Right lobe of liver (tissue), 4 donors: ENCODE data around the gene SGPP2.

Experiments used
- POLR2A ChIP-seq: fragments of 450-650 bp; IDR thresholded peaks from one replicate; pipeline ENCODE4 v1.6.1; 2017; ENCODE audit warnings: antibody characterized with exemption, mild to moderate bottlenecking
- TF ChIP-seq, protein P1 (sequence below), 4 donors: fragments of 200-600 bp in 3 of 4; fragments of 450-650 bp in 1 of 4; IDR thresholded peaks; one replicate each; pipeline versions ENCODE4 v1.5.1 to v1.8.0; 2016 to 2022; ENCODE audit warnings: antibody characterized with exemption in 4 of 4, mild to moderate bottlenecking in 2 of 4
- donor health status: DM: no; HTN: no; CAD: no.
- donor health status: DM: no; HTN: no; CAD: no.
- donor health status: DM: no; HTN: yes; CAD: no.

DNA sequence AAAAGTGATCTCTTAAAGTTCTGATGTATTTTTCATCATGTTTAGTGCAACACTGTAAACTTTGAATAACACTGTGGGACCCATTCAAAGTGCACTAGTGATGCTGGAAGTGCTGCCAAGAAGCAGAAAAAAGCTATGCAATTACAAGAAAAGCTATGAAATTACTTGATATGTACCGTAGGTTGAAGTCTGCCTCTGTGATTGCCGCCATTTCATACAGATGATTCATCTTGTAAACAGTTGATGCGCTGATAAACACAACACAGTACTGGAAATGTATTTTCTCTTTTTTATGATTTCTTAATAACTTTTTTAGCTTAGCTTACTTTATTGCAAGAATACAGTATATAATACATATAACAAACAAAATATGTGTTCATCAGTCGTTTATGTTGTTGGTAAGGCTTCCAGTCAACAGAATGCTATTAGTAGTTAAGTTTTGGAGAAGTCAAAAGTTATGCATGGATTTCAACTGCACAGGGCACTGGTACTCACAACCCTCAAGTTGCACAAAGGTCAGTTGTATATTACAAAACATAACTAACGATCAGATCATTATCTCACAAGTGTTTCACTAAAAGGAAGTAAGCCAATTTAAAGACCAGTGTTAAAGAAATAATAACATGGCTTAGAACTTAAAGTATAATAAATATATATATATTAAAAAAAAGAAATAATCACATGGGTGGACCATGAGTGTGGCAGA lies 82.0 kb downstream of the SGPP2 start:
- TF ChIP-seq, protein P1, sequence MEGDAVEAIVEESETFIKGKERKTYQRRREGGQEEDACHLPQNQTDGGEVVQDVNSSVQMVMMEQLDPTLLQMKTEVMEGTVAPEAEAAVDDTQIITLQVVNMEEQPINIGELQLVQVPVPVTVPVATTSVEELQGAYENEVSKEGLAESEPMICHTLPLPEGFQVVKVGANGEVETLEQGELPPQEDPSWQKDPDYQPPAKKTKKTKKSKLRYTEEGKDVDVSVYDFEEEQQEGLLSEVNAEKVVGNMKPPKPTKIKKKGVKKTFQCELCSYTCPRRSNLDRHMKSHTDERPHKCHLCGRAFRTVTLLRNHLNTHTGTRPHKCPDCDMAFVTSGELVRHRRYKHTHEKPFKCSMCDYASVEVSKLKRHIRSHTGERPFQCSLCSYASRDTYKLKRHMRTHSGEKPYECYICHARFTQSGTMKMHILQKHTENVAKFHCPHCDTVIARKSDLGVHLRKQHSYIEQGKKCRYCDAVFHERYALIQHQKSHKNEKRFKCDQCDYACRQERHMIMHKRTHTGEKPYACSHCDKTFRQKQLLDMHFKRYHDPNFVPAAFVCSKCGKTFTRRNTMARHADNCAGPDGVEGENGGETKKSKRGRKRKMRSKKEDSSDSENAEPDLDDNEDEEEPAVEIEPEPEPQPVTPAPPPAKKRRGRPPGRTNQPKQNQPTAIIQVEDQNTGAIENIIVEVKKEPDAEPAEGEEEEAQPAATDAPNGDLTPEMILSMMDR (IDR thresholded peaks at IDR 0.05) = no peak
- TF ChIP-seq POLR2A = no peak
